GM23338 (cell line): ENCODE data around the gene FGF5. TPM values are rescaled to one million over a fixed set of nuclear protein-coding genes. Genes with fewer than 3 reads are reported as not detected.

Experiments used
- ATAC-seq: fragments of 200-7000 bp; cut with Tn5 transposase; 3 replicates; pipeline ENCODE4 v1.9.1; 2020
- DNase-seq: peaks from one replicate; pipeline ENCODE4 v3.0.0-alpha.2; 2015; ENCODE audit warnings: low spot score
- H2AFZ ChIP-seq: fragments of 200-600 bp; sonication (generic); 2 replicates; pipeline ENCODE4 v1.8.0; 2016; ENCODE audit warnings: antibody characterized with exemption, mild to moderate bottlenecking, moderate library complexity
- H3F3A ChIP-seq: fragments of 200-600 bp; sonication (generic); replicated peaks from 2 replicates; pipeline ENCODE4 v1.8.0; 2017; ENCODE audit warnings: antibody characterized with exemption, mixed run types, low read depth
- H3K27ac ChIP-seq: fragments of 200-600 bp; sonication (generic); 2 replicates; pipeline ENCODE4 v1.6.1; 2016; ENCODE audit warnings: low read depth
- H3K27me3 ChIP-seq: fragments of 200-600 bp; sonication (generic); 2 replicates; pipeline ENCODE4 v1.8.0; 2016; ENCODE audit warnings: mild to moderate bottlenecking, mixed run types, moderate library complexity; ENCODE audit not compliant: insufficient read depth
- H3K36me3 ChIP-seq: fragments of 200-600 bp; sonication (generic); 2 replicates; pipeline ENCODE4 v1.8.0; 2016; ENCODE audit warnings: mild to moderate bottlenecking; ENCODE audit not compliant: insufficient read depth
- H3K4me1 ChIP-seq: fragments of 200-600 bp; sonication (generic); 2 replicates; pipeline ENCODE4 v1.8.0; 2016; ENCODE audit warnings: mild to moderate bottlenecking, moderate library complexity; ENCODE audit not compliant: insufficient read depth
- H3K4me2 ChIP-seq: fragments of 200-600 bp; sonication (generic); 2 replicates; pipeline ENCODE4 v1.7.1; 2017; ENCODE audit warnings: mixed run types
- H3K4me3 ChIP-seq: fragments of 200-600 bp; sonication (generic); 2 replicates; pipeline ENCODE4 v1.6.1; 2016; ENCODE audit warnings: mixed run types
- H3K79me2 ChIP-seq: fragments of 200-600 bp; sonication (generic); replicated peaks from 2 replicates; pipeline ENCODE4 v1.8.0; 2017; ENCODE audit warnings: mild to moderate bottlenecking; ENCODE audit not compliant: insufficient read depth
- H3K9me2 ChIP-seq: fragments of 200-600 bp; sonication (generic); 2 replicates; pipeline ENCODE4 v1.8.0; 2017; ENCODE audit not compliant: insufficient read depth
- H4K20me1 ChIP-seq: fragments of 200-600 bp; sonication (generic); replicated peaks from 2 replicates; pipeline ENCODE4 v1.8.0; 2017; ENCODE audit warnings: mild to moderate bottlenecking; ENCODE audit not compliant: insufficient read depth
- H3K27ac Mint-ChIP-seq: 2 replicates; pipeline ENCODE4 v1.8.0; 2020; ENCODE audit warnings: inconsistent platforms, mild to moderate bottlenecking, moderate library complexity, mixed read lengths
- H3K27me3 Mint-ChIP-seq: 3 replicates; pipeline ENCODE4 v1.8.0; 2022; ENCODE audit warnings: low read depth, mild to moderate bottlenecking, moderate library complexity, mixed read lengths, inconsistent platforms; ENCODE audit not compliant: insufficient read depth, poor library complexity
- H3K36me3 Mint-ChIP-seq: 3 replicates; pipeline ENCODE4 v1.8.0; 2021; ENCODE audit warnings: low read depth, mild to moderate bottlenecking, inconsistent platforms, moderate library complexity, mixed read lengths
- H3K4me1 Mint-ChIP-seq: 3 replicates; pipeline ENCODE4 v1.8.0; 2020; ENCODE audit warnings: mild to moderate bottlenecking, inconsistent platforms, mixed read lengths
- H3K4me3 Mint-ChIP-seq: 3 replicates; pipeline ENCODE4 v1.8.0; 2021; ENCODE audit warnings: moderate library complexity, mild to moderate bottlenecking, inconsistent platforms, mixed read lengths
- H3K9me3 Mint-ChIP-seq: 3 replicates; pipeline ENCODE4 v1.8.0; 2020; ENCODE audit warnings: moderate library complexity, mild to moderate bottlenecking, inconsistent platforms, mixed read lengths
- CREB1 ChIP-seq: fragments of 250-450 bp; sonication (Bioruptor Pico); IDR thresholded peaks from 2 replicates; pipeline ENCODE4 v1.5.0; 2020; ENCODE audit warnings: low read depth, mild to moderate bottlenecking, moderate library complexity
- CTCF ChIP-seq, 2 experiments: fragments of 200-600 bp in 1 of 2; sonication (generic) in 1 of 2; conservative IDR thresholded peaks; 2 replicates each; pipeline versions ENCODE4 v1.5.1 to v1.6.1; 2016 to 2017; ENCODE audit warnings: antibody characterized with exemption in 2 of 2, low read depth in 2 of 2, mild to moderate bottlenecking in 2 of 2, moderate library complexity in 1 of 2
- ETS1 ChIP-seq: IDR thresholded peaks from 2 replicates; pipeline ENCODE4 v1.6.1; 2016; ENCODE audit warnings: antibody characterized with exemption
- EZH2 ChIP-seq: fragments of 200-600 bp; sonication (generic); IDR thresholded peaks from one replicate; pipeline ENCODE4 v1.8.0; 2017; ENCODE audit warnings: antibody characterized with exemption, mild to moderate bottlenecking, low read depth; ENCODE audit not compliant: unreplicated experiment
- EZH2phosphoT487 ChIP-seq: fragments of 200-600 bp; sonication (generic); IDR thresholded peaks from one replicate; pipeline ENCODE4 v1.8.1; 2018; ENCODE audit warnings: antibody characterized with exemption; ENCODE audit not compliant: unreplicated experiment
- JUNB ChIP-seq: IDR thresholded peaks from one replicate; pipeline ENCODE4 v1.6.1; 2016; ENCODE audit warnings: antibody characterized with exemption; ENCODE audit not compliant: unreplicated experiment
- NANOG ChIP-seq: IDR thresholded peaks from 2 replicates; pipeline ENCODE4 v1.6.1; 2016; ENCODE audit warnings: antibody characterized with exemption, borderline replicate concordance
- POLR2AphosphoS5 ChIP-seq: IDR thresholded peaks from 2 replicates; pipeline ENCODE4 v1.6.1; 2016; ENCODE audit warnings: antibody characterized with exemption, low read depth
- REST ChIP-seq: IDR thresholded peaks from one replicate; pipeline ENCODE4 v1.6.1; 2018; ENCODE audit warnings: antibody characterized with exemption; ENCODE audit not compliant: unreplicated experiment
- STAT1 ChIP-seq: IDR thresholded peaks from one replicate; pipeline ENCODE4 v1.6.1; 2016; ENCODE audit warnings: antibody characterized with exemption; ENCODE audit not compliant: unreplicated experiment
- ZNF114 ChIP-seq: fragments of 250-450 bp; sonication (Bioruptor Pico); IDR thresholded peaks from 2 replicates; pipeline ENCODE4 v1.5.0; 2020; ENCODE audit warnings: mild to moderate bottlenecking, moderate library complexity
- ZNF331 ChIP-seq: fragments of 250-450 bp; sonication (Bioruptor Pico); IDR thresholded peaks from 2 replicates; pipeline ENCODE4 v1.5.0; 2020; ENCODE audit warnings: low read depth, mild to moderate bottlenecking, moderate library complexity
- ZNF462 ChIP-seq: fragments of 250-450 bp; sonication (Bioruptor Pico); IDR thresholded peaks from 2 replicates; pipeline ENCODE4 v1.5.0; 2020; ENCODE audit warnings: mild to moderate bottlenecking, moderate library complexity
- polyA plus RNA-seq: library from polyadenylated mRNA; unstranded; fragments of >200 nt; fragmentation: Nextera tagmentation; extraction: Ambion mirVana; gene quantifications from 2 replicates; pipeline ENCODE4 v1.2.1, GENCODE V29; 2016
- total RNA-seq: library from RNA; depleted of rRNA; stranded (reverse); fragments of >200 nt; shearing (Covaris generic); gene quantifications from 2 replicates; pipeline ENCODE4 v1.2.3, GENCODE V29; 2014

The FGF5 gene
- total and polyA plus RNA-seq, 2 experiments from 2014 or later = not detected

GRCh38 chr4:80333121-80333520 is 66.7 kb downstream of the FGF5 start:
- peaks cover 12% of the 10 kb centered on the region for H3K27me3 Mint-ChIP-seq
- H3K27me3 ChIP-seq = peaks cover 15% of the 10 kb centered on the region

More at GRCh38 chr4:80333121-80333520, 66.7 kb downstream of the FGF5 start:
- H3K4me2 ChIP-seq = no peak overlapping the region
- Mint-ChIP-seq H3K9me3 (no peaks in the 10 kb centered on the region), H3K27ac (no peak overlapping the region), H3K4me1 (peaks cover 2% of the 10 kb centered on the region; the same call in 1 of the 3 replicates), H3K4me3 (no peak overlapping the region), H3K36me3 (no peaks in the 10 kb centered on the region)
- H3F3A ChIP-seq = no peaks in the 10 kb centered on the region
- H3K36me3 ChIP-seq = no peaks in the 10 kb centered on the region
- H3K4me1 ChIP-seq = peaks cover 5% of the 10 kb centered on the region
- H2AFZ ChIP-seq = no peak overlapping the region
- H3K9me2 ChIP-seq = no peaks in the 10 kb centered on the region
- no peak for DNase-seq
- TF ChIP-seq CTCF (conservative IDR thresholded peaks at IDR 0.05; ENCODE audit: low read depth in 2 of 2) (no peak), STAT1 (no peak), CREB1 (CRISPR knock-in tag) (no peak), ZNF462 (CRISPR knock-in tag) (no peak), JUNB (no peak), ZNF114 (no peak), EZH2 (no peak), NANOG (no peak), ETS1 (no peak), POLR2AphosphoS5 (no peak), REST (no peak), ZNF331 (no peak), EZH2phosphoT487 (no peak)
- no peaks in the 10 kb centered on the region for H3K79me2 ChIP-seq
- H4K20me1 ChIP-seq = 0 out of 2 replicates have a peak, but pooled peaks cover 2% of the 10 kb centered on the region
- H3K4me3 ChIP-seq = no peak overlapping the region
- no peak overlapping the region for H3K27ac ChIP-seq
- no peak for ATAC-seq
